Thyroid gland (tissue), 4 donors: Measurements from ENCODE around the gene ECEL1.

Source experiments
- CTCF ChIP-seq, 6 experiments: fragments of 200-600 bp in 3 of 6; fragments of 450-650 bp in 3 of 6; sonication (generic) in 3 of 6; IDR thresholded peaks; one replicate each; pipeline ENCODE4 v1.5.1; 2016 to 2019; ENCODE audit warnings: antibody characterized with exemption in 6 of 6, mild to moderate bottlenecking in 2 of 6, inconsistent platforms in 1 of 6, moderate library complexity in 1 of 6
- POLR2A ChIP-seq, 2 donors: fragments of 450-650 bp; IDR thresholded peaks; one replicate each; pipeline ENCODE4 v1.6.1; 2017; ENCODE audit warnings: antibody characterized with exemption in 2 of 2, mild to moderate bottlenecking in 2 of 2, moderate library complexity in 1 of 2

- no peak for TF ChIP-seq CTCF (IDR thresholded peaks at IDR 0.05)
- no peak for TF ChIP-seq POLR2A (IDR thresholded peaks at IDR 0.05)
Observed at GRCh38 chr2:232447638-232448303, 39.9 kb downstream of the ECEL1 start.
